GM18868 (cell line): ENCODE measurements around the gene SYNJ2.
A peak's percentile ranks its signal among the peaks of the same experiment; 100 is the strongest.

Source experiments
- ATAC-seq: cut with Tn5 transposase; IDR thresholded peaks from one replicate; pipeline ENCODE4 v1.9.1; 2021; ENCODE audit warnings: mild to moderate bottlenecking, moderate library complexity; ENCODE audit not compliant: unreplicated experiment

The SYNJ2 gene

GRCh38 chr6:157997893-157998608, 16.4 kb downstream of the SYNJ2 start:
- no peak for ATAC-seq

- ATAC-seq, result no peak
These were observed 17.1 kb downstream of the SYNJ2 start for GRCh38 chr6:157998707-157999167.

- no peak for ATAC-seq
These were observed 17.7 kb downstream of the SYNJ2 start for GRCh38 chr6:157999168-158000051.

GRCh38 chr6:158000530-158001307, 19.1 kb downstream of the SYNJ2 start:
- no peak for ATAC-seq

GRCh38 chr6:158002249-158002950, 20.7 kb downstream of the SYNJ2 start:
- ATAC-seq, result no peak

- ATAC-seq, result no peak
These were observed 21.5 kb downstream of the SYNJ2 start for GRCh38 chr6:158002951-158003853.

- no peak for ATAC-seq
These were observed 22.4 kb downstream of the SYNJ2 start for GRCh38 chr6:158003910-158004700.

GRCh38 chr6:158004701-158005095, 23.0 kb downstream of the SYNJ2 start:
- ATAC-seq, result no peak

GRCh38 chr6:158005626-158006180, 24.0 kb downstream of the SYNJ2 start:
- no peak for ATAC-seq

- no peak for ATAC-seq
These were observed 24.7 kb downstream of the SYNJ2 start for GRCh38 chr6:158006331-158006730.

GRCh38 chr6:158006821-158007570, 25.3 kb downstream of the SYNJ2 start:
- no peak for ATAC-seq

- ATAC-seq, result no peak
These were observed 27.1 kb downstream of the SYNJ2 start for GRCh38 chr6:158008864-158009113.

- no peak for ATAC-seq
These were observed 27.6 kb downstream of the SYNJ2 start for GRCh38 chr6:158009114-158009891.

GRCh38 chr6:158009935-158010585, 28.4 kb downstream of the SYNJ2 start:
- no peak for ATAC-seq

- ATAC-seq, result no peak
These were observed 29.2 kb downstream of the SYNJ2 start for GRCh38 chr6:158010591-158011477.

- peak; percentile 31 for ATAC-seq
These were observed 29.8 kb downstream of the SYNJ2 start for GRCh38 chr6:158011478-158011920.
